Stromal cell of bone marrow (primary cell): Measurements from ENCODE around the gene ERGIC1.

Experiments
- DNase-seq: peaks from one replicate; pipeline ENCODE4 v3.0.0-alpha.2; 2012; ENCODE audit warnings: low read depth

The ERGIC1 gene

GRCh38 chr5:172984244-172984953, 150.3 kb downstream of the ERGIC1 start:
- DNase-seq, result peak; percentile 83

- no peak for DNase-seq
Observed at GRCh38 chr5:172985596-172985995, 151.5 kb downstream of the ERGIC1 start.

GRCh38 chr5:172988276-172988675, 154.2 kb downstream of the ERGIC1 start:
- DNase-seq, result no peak

- no peak for DNase-seq
Observed at GRCh38 chr5:172990776-172991175, 156.7 kb downstream of the ERGIC1 start.

GRCh38 chr5:172994405-172994804, 160.4 kb downstream of the ERGIC1 start:
- no peak for DNase-seq

- DNase-seq, result no peak
Observed at GRCh38 chr5:172999372-172999973, 165.4 kb downstream of the ERGIC1 start.

- no peak for DNase-seq
Observed at GRCh38 chr5:172999974-173000373, 165.9 kb downstream of the ERGIC1 start.

- no peak for DNase-seq
Observed at GRCh38 chr5:173001229-173001841, 167.3 kb downstream of the ERGIC1 start.
